HepG2 (cell line): ENCODE measurements around the gene DCTN4. TPM values are rescaled to one million over a fixed set of nuclear protein-coding genes. Genes with fewer than 3 reads are reported as not detected.

Source experiments
- ATAC-seq: fragments of 200-7000 bp; cut with Tn5 transposase; 3 replicates; pipeline ENCODE4 v1.9.1; 2020; ENCODE audit warnings: mild to moderate bottlenecking, moderate library complexity
- Bru-seq: library from RNA; stranded (reverse); fragments of 400-500 nt; gene quantifications from one replicate; lab custom pipeline; 2021; lab: Mats Ljungman, UMichigan
- BruChase-seq, 2 experiments: library from RNA; stranded (reverse); fragments of 400-500 nt; gene quantifications; one replicate each; lab custom pipeline; 2021; lab: Mats Ljungman, UMichigan
- BruUV-seq: library from RNA; stranded (reverse); fragments of 400-500 nt; replicated peaks from 2 replicates; lab custom pipeline; 2021; lab: Mats Ljungman, UMichigan
- CTCF ChIA-PET: fragments of 300-600 bp; formaldehyde crosslinking; extraction: SDS; loops from one replicate; lab custom pipeline; 2021; ENCODE audit warnings: low total read pairs, inconsistent platforms, low intra/inter-chr PET ratio; lab: Yijun Ruan, JAX
- POLR2A ChIA-PET: fragments of 350-600 bp; sonication (Branson Sonifier 250); formaldehyde crosslinking; loops from one replicate; lab custom pipeline; 2020; ENCODE audit warnings: antibody characterized with exemption, inconsistent platforms; lab: Yijun Ruan, JAX
- DNase-seq: peaks from one replicate; pipeline ENCODE4 v3.0.0-alpha.2; 2015; ENCODE audit warnings: low spot score
- FAIRE-seq: peaks from 3 replicates; lab custom pipeline; 2011; peaks lifted over from hg19 to GRCh38; lab: Jason Lieb, UNC
- H2AFZ ChIP-seq: one replicate; pipeline ENCODE4 v1.6.1; 2011; ENCODE audit warnings: low read length, inconsistent platforms
- H3K27ac ChIP-seq: fragments of 300-600 bp; 3 replicates; pipeline ENCODE4 v1.8.0; 2011; ENCODE audit warnings: mixed run types, mild to moderate bottlenecking, mixed read lengths, low read length, inconsistent platforms; ENCODE audit not compliant: insufficient read depth; ENCODE audit errors: extremely low read length
- H3K27me3 ChIP-seq, 2 experiments: fragments of 200-600 bp in 1 of 2; 2 replicates in 1 of 2; 3 replicates in 1 of 2; pipeline versions ENCODE4 v1.6.0 to v1.8.0; 2011; ENCODE audit warnings: low read length in 2 of 2, mild to moderate bottlenecking in 2 of 2, moderate library complexity in 2 of 2, inconsistent platforms in 1 of 2; ENCODE audit not compliant: insufficient read depth in 2 of 2, control insufficient read depth in 1 of 2
- H3K36me3 ChIP-seq, 2 experiments: fragments of 200-600 bp in 1 of 2; replicated peaks in 1 of 2; 2 replicates in 1 of 2; 3 replicates in 1 of 2; pipeline versions ENCODE4 v1.5.1 to v1.8.0; 2011; ENCODE audit warnings: low read length in 2 of 2, inconsistent platforms in 1 of 2; ENCODE audit not compliant: insufficient read depth in 2 of 2, control insufficient read depth in 1 of 2
- H3K4me1 ChIP-seq: 2 replicates; pipeline ENCODE4 v1.5.1; 2012; ENCODE audit warnings: low read length, inconsistent platforms; ENCODE audit not compliant: insufficient read depth
- H3K4me2 ChIP-seq: 2 replicates; pipeline ENCODE4 v1.6.0; 2011; ENCODE audit warnings: low read depth, low read length, inconsistent platforms
- H3K4me3 ChIP-seq, 3 experiments: fragments of 200-600 bp in 1 of 3; sonication (generic), shearing (Covaris generic) in 1 of 3; replicated peaks in 1 of 3; 2 replicates each; pipeline ENCODE4 v1.5.1; 2011 to 2016; ENCODE audit warnings: low read length in 3 of 3, inconsistent platforms in 2 of 3, low read depth in 2 of 3, mild to moderate bottlenecking in 2 of 3, control low read depth in 1 of 3, mixed read lengths in 1 of 3; ENCODE audit not compliant: insufficient read depth in 1 of 3
- H3K79me2 ChIP-seq: one replicate; pipeline ENCODE4 v1.6.1; 2011; ENCODE audit warnings: low read length, inconsistent platforms; ENCODE audit not compliant: insufficient read depth
- H3K9ac ChIP-seq: 2 replicates; pipeline ENCODE4 v1.6.0; 2011; ENCODE audit warnings: mild to moderate bottlenecking, low read depth, low read length, inconsistent platforms; ENCODE audit not compliant: insufficient read depth
- H3K9me3 ChIP-seq: 2 replicates; pipeline ENCODE4 v1.5.1; 2012; ENCODE audit warnings: mild to moderate bottlenecking, low read length
- H4K20me1 ChIP-seq: 2 replicates; pipeline ENCODE4 v1.6.0; 2011; ENCODE audit warnings: inconsistent platforms, mild to moderate bottlenecking, low read length, moderate library complexity; ENCODE audit not compliant: insufficient read depth
- MED8 ChIP-seq: sonication (generic); formaldehyde crosslinking; IDR thresholded peaks from 2 replicates; pipeline ENCODE4 v1.8.1; 2023; ENCODE audit warnings: mild to moderate bottlenecking, missing genetic modification reagents; ENCODE audit not compliant: insufficient replicate concordance
- ZNF263 ChIP-seq: sonication (generic); formaldehyde crosslinking; IDR thresholded peaks from 2 replicates; pipeline ENCODE4 v1.4.0; 2020; ENCODE audit warnings: missing genetic modification reagents
- ZNF468 ChIP-seq: sonication (generic); formaldehyde crosslinking; IDR thresholded peaks from 2 replicates; pipeline ENCODE4 v1.8.0; 2022; ENCODE audit warnings: mild to moderate bottlenecking, moderate library complexity, missing genetic modification reagents
- ZNF564 ChIP-seq: sonication (generic); formaldehyde crosslinking; IDR thresholded peaks from 2 replicates; pipeline ENCODE4 v1.8.1; 2023; ENCODE audit warnings: mild to moderate bottlenecking, missing genetic modification reagents
- ZNF772 ChIP-seq: sonication (generic); formaldehyde crosslinking; IDR thresholded peaks from 2 replicates; pipeline ENCODE4 v1.5.0; 2020; ENCODE audit warnings: mild to moderate bottlenecking, missing genetic modification reagents
- ZNF782 ChIP-seq: sonication (generic); formaldehyde crosslinking; IDR thresholded peaks from 2 replicates; pipeline ENCODE4 v1.4.0; 2020; ENCODE audit warnings: missing genetic modification reagents, mild to moderate bottlenecking, borderline replicate concordance
- WGBS: methylation state at CpG from one replicate; pipeline ENCODE4 v1.1.6; 2017; ENCODE audit warnings: low lambda C conversion rate; 5-methylcytosine and 5-hydroxymethylcytosine counted together
- in situ Hi-C: cut with HindIII; loops from 2 replicates; pipeline ENCODE4 v1.10.0; 2017; ENCODE audit warnings: low pct_unique_long_range_greater_than_20kb; ENCODE audit not compliant: extremely low pct_ligation_motif_present
- intact Hi-C: fragments of 100-400 bp; cut with micrococcal nuclease; formaldehyde crosslinking; loops from one replicate; pipeline ENCODE4 v1.10.0; 2022; ENCODE audit not compliant: unreplicated experiment
- long read RNA-seq, 2 experiments: library from RNA in 1 of 2; library from polyadenylated mRNA in 1 of 2; stranded (forward) in 1 of 2; unstranded in 1 of 2; transcript quantifications; one replicate each; pipeline ENCODE4 v2.0.0, GENCODE V29; 2019 to 2022
- polyA minus RNA-seq, 3 experiments: library from RNA; depleted of rRNA, polyadenylated mRNA; stranded (reverse); fragments of >200 nt; gene quantifications; 2 replicates each; pipeline ENCODE4 v1.2.3, GENCODE V29; 2011; ENCODE audit warnings: low replicate concordance in 1 of 3
- polyA plus RNA-seq, 8 experiments: library from polyadenylated mRNA; depleted of rRNA in 3 of 8; stranded (reverse) in 7 of 8; unstranded in 1 of 8; fragments of >200 nt; fragmentation: Illumina TruSeq in 4 of 8; extraction: Trizol in 4 of 8; gene quantifications; 2 replicates each; pipeline versions ENCODE4 v1.2.1 to v1.2.3, GENCODE V29; 2011 to 2016; ENCODE audit warnings: low read depth in 4 of 8, missing spikeins in 1 of 8, mixed read lengths in 1 of 8; ENCODE audit not compliant: insufficient read depth in 1 of 8
- total RNA-seq, 5 experiments: library from RNA; depleted of rRNA; stranded (reverse); fragments of >200 nt; fragmentation: Illumina TruSeq; extraction: Trizol; gene quantifications; 2 replicates each; pipeline ENCODE4 v1.2.3, GENCODE V29; 2016; ENCODE audit warnings: low read depth in 1 of 5
- TF ChIP-seq, protein P1 (sequence below): sonication (generic); formaldehyde crosslinking; IDR thresholded peaks from 2 replicates; pipeline ENCODE4 v1.5.1; 2020; ENCODE audit warnings: missing genetic modification reagents, mild to moderate bottlenecking, borderline replicate concordance
- TF ChIP-seq, protein P2 (sequence below), 2 experiments: sonication (generic) in 1 of 2; formaldehyde crosslinking in 1 of 2; IDR thresholded peaks; 2 replicates each; pipeline versions ENCODE4 v1.5.1 to v1.6.1; 2011 to 2020; ENCODE audit warnings: borderline replicate concordance in 1 of 2, low read depth in 1 of 2, low read length in 1 of 2, mild to moderate bottlenecking in 1 of 2, missing genetic modification reagents in 1 of 2, moderate library complexity in 1 of 2

Gene DCTN4
- total RNA-seq (2016; rRNA removed; fragmentation: Illumina TruSeq; extraction: Trizol): 26.9 and 39.7 TPM in 2 replicates
- 3.5 and 5.2 TPM in 2 replicates for total RNA-seq (2016; cell fraction: cytosol; rRNA removed; fragmentation: Illumina TruSeq; extraction: Trizol; ENCODE audit: low read depth)
- total RNA-seq (2016; cell fraction: insoluble cytoplasmic fraction; rRNA removed; fragmentation: Illumina TruSeq; extraction: Trizol): 28.4 and 40.9 TPM in 2 replicates
- total RNA-seq (2016; cell fraction: membrane; rRNA removed; fragmentation: Illumina TruSeq; extraction: Trizol): 16.8 and 20.1 TPM in 2 replicates
- 29.2 and 37.4 TPM in 2 replicates for total RNA-seq (2016; cell fraction: nucleus; rRNA removed; fragmentation: Illumina TruSeq; extraction: Trizol)
- polyA plus RNA-seq (2011; rRNA removed): 21.5 and 24.1 TPM in 2 replicates
- polyA plus RNA-seq (2011; cell fraction: cytosol; rRNA removed): 17.3 and 22.7 TPM in 2 replicates
- polyA plus RNA-seq (2011; cell fraction: nucleus; rRNA removed): 18.6 and 20.3 TPM in 2 replicates
- polyA plus RNA-seq (2012): 18.3 and 23.7 TPM in 2 replicates
- polyA plus RNA-seq (2016; cell fraction: cytosol; fragmentation: Illumina TruSeq; extraction: Trizol; ENCODE audit: low read depth): 1.7 and 1.8 TPM in 2 replicates
- 42.0 and 42.5 TPM in 2 replicates for polyA plus RNA-seq (2016; cell fraction: insoluble cytoplasmic fraction; fragmentation: Illumina TruSeq; extraction: Trizol; ENCODE audit: low read depth)
- polyA plus RNA-seq (2016; cell fraction: membrane; fragmentation: Illumina TruSeq; extraction: Trizol; ENCODE audit: low read depth): 7.3 and 8.7 TPM in 2 replicates
- polyA plus RNA-seq (2016; cell fraction: nucleus; fragmentation: Illumina TruSeq; extraction: Trizol; ENCODE audit: insufficient read depth, low read depth): 24.5 and 29.7 TPM in 2 replicates
- 41.6 and 54.4 TPM in 2 replicates for polyA minus RNA-seq (2011; rRNA and poly(A)+ RNA removed; ENCODE audit: low replicate concordance)
- polyA minus RNA-seq (2011; cell fraction: cytosol; rRNA and poly(A)+ RNA removed): 26.7 and 27.0 TPM in 2 replicates
- 59.4 and 66.0 TPM in 2 replicates for polyA minus RNA-seq (2011; cell fraction: nucleus; rRNA and poly(A)+ RNA removed)
- Bru-seq, nascent RNA: percentile 90 among the genes with signal in this experiment
- percentile 90 among the genes with signal in this experiment for BruChase-seq, experiment 1, labeled RNA remaining after a 6-hour chase
- percentile 87 among the genes with signal in this experiment for BruChase-seq, experiment 2, labeled RNA remaining after a 2-hour chase
- long read RNA-seq, experiment 1, full-length matches to known transcripts: 11 of 18 reads
- long read RNA-seq, experiment 1, partial matches to known transcripts: 0 of 18 reads
- long read RNA-seq, experiment 1, other reads (novel, unspliced or antisense): 7 of 18 reads
- long read RNA-seq, experiment 2, full-length matches to known transcripts: 10 of 69 reads
- long read RNA-seq, experiment 2, partial matches to known transcripts: 0 of 69 reads
- long read RNA-seq, experiment 2, other reads (novel, unspliced or antisense): 59 of 69 reads

DNA sequence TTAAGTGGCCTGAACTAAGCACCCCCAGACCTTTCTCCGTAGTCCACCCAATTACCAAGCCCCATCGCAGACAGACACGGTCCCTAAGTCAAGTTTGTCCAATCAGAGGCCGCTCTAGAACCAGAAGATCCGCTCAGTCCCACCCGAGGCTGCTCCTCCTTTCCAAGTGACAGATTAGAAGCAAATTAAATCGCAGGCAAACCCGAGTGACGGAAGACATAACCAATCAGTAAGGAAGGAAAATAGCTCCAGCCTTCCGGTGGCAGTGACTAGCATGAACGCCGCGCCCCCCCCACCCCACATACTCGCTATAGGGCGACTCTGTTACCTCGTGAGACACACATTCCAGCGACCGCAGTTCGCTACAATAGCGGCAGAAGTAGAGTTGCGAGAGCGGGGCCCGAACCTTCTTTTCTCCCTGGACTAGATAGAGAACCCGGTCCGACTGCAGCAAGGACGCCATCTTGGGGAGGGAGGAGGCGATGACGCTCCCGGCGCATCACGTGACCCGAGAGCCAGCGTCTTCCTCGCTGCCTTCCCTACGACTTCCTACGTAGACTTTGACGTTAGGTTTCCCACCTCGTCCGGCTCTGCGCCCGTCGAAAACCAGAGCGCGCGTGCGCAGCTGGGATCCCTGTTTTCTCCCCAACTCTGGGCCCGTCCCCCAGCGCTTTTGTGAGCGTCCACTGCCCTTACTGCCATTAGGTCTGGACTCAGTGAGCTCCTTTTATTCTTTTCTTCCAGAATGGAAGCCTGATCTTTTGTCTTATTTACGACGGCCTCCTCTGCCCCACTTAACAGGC is at the start of gene DCTN4:
Gene DCTN4 (minus strand): TSS at position 487 of the 803 bp plus-strand sequence. CDS start 24 bp downstream, at position 463.
- ChIA-PET CTCF (no interaction called here), POLR2A (interaction anchor here (0.6 to 3.4 kb wide), 11 partner anchors 9 to 494 kb away, joined by 3 to 25 read pairs (median 6); partner anchors contain the start of genes GM2A, GPX3, RBM22 and SMIM3)
- no TSS peak for BruUV-seq
- ATAC-seq: peak; percentile 98
- peaks cover 2 to 17% of the 10 kb centered on the region in 2 experiments; a peak in 3 of 5 replicates for H3K36me3 ChIP-seq
- peak within 1 kb of the TSS; percentile 93 for H3K27ac ChIP-seq
- no peaks in the 10 kb centered on the region for H4K20me1 ChIP-seq
- H3K4me2 ChIP-seq: peak within 1 kb of the TSS; percentile 74
- DNase-seq: peak; percentile 99
- intact Hi-C loops: loop anchor here (1.0 kb wide), 2 partner anchors 10 to 57 kb away; partner anchors contain the start of gene RBM22
- H2AFZ ChIP-seq: peak within 1 kb of the TSS; percentile 88
- peak within 1 kb of the TSS; percentile 85 for H3K9ac ChIP-seq
- H3K79me2 ChIP-seq: peaks cover 33% of the 10 kb centered on the region
- H3K27me3 ChIP-seq: no peaks in the 10 kb centered on the region
- no peaks in the 10 kb centered on the region for H3K9me3 ChIP-seq
- H3K4me3 ChIP-seq: peak within 1 kb of the TSS; percentile 84 to 93 (median 86)
- in situ Hi-C loops: no loop called here
- 2% methylated on average over 40 of the region's 51 CpGs for WGBS
- H3K4me1 ChIP-seq: peaks cover 63% of the 10 kb centered on the region
- FAIRE-seq: peak; percentile 81
- TF ChIP-seq MED8 (CRISPR knock-in tag) (peak; percentile 53), ZNF782 (CRISPR knock-in tag) (no peak), ZNF468 (CRISPR knock-in tag) (no peak), ZNF564 (CRISPR knock-in tag) (0 out of 2 replicates have a peak, but pooled peaks have one; percentile 36), ZNF772 (peak; percentile 77), ZNF263 (CRISPR knock-in tag) (0 out of 2 replicates have a peak, but pooled peaks have one; percentile 36)
- TF ChIP-seq, protein P1, sequence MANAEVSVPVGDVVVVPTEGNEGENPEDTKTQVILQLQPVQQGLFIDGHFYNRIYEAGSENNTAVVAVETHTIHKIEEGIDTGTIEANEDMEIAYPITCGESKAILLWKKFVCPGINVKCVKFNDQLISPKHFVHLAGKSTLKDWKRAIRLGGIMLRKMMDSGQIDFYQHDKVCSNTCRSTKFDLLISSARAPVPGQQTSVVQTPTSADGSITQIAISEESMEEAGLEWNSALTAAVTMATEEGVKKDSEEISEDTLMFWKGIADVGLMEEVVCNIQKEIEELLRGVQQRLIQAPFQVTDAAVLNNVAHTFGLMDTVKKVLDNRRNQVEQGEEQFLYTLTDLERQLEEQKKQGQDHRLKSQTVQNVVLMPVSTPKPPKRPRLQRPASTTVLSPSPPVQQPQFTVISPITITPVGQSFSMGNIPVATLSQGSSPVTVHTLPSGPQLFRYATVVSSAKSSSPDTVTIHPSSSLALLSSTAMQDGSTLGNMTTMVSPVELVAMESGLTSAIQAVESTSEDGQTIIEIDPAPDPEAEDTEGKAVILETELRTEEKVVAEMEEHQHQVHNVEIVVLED (CRISPR knock-in tag): peak; percentile 93
- TF ChIP-seq, protein P2, sequence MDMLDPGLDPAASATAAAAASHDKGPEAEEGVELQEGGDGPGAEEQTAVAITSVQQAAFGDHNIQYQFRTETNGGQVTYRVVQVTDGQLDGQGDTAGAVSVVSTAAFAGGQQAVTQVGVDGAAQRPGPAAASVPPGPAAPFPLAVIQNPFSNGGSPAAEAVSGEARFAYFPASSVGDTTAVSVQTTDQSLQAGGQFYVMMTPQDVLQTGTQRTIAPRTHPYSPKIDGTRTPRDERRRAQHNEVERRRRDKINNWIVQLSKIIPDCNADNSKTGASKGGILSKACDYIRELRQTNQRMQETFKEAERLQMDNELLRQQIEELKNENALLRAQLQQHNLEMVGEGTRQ (IDR thresholded peaks at IDR 0.05; ENCODE audit: low read depth, low read length): peak; percentile 99
- TF ChIP-seq, protein P2 (CRISPR knock-in tag; IDR thresholded peaks at IDR 0.05; ENCODE audit: borderline replicate concordance): peak; percentile 99; the same call in 1 of the 2 replicates
